Naive thymus-derived CD4-positive, alpha-beta T cell (primary cell): ENCODE results near the gene SMARCAD1. TPM values are rescaled to one million over a fixed set of nuclear protein-coding genes. Genes with fewer than 3 reads are reported as not detected.
"Not testable (repeated sequence)": the region's sequence is repeated elsewhere in the genome, so short reads cannot be mapped to it uniquely, and the experiment has no call there.

ENCODE experiments used
- ATAC-seq: fragments of 150-1000 bp; cut with Tn5 transposase; 2 replicates; pipeline ENCODE4 v1.10.0; 2021; ENCODE audit warnings: mild to moderate bottlenecking, moderate library complexity
- CTCF ChIA-PET: fragments of 350-600 bp; sonication (Branson Sonifier 250); formaldehyde crosslinking; loops from one replicate; lab custom pipeline; 2021; ENCODE audit warnings: antibody characterized with exemption; lab: Charles Lee
- POLR2A ChIA-PET: fragments of 350-600 bp; sonication (Branson Sonifier 250); formaldehyde crosslinking; loops from one replicate; lab custom pipeline; 2021; ENCODE audit warnings: antibody characterized with exemption, inconsistent platforms; lab: Charles Lee
- DNase-seq, 9 donors: peaks; one replicate each; pipeline versions ENCODE4 v3.0.0 to v3.0.0-alpha.2; 2020 to 2022; ENCODE audit warnings: mixed read lengths in 1 of 9
- H3K27ac ChIP-seq: one replicate; pipeline ENCODE4 v1.7.0; 2013; ENCODE audit warnings: mild to moderate bottlenecking, low read depth, low read length, moderate library complexity
- H3K27me3 ChIP-seq, 2 donors: one replicate each; pipeline ENCODE4 v1.7.0; 2013; ENCODE audit warnings: low read length in 2 of 2, mild to moderate bottlenecking in 2 of 2, moderate library complexity in 2 of 2; ENCODE audit not compliant: control insufficient read depth in 2 of 2, insufficient read depth in 2 of 2
- H3K36me3 ChIP-seq, 3 experiments: 1 replicate in 2 of 3; 2 replicates in 1 of 3; pipeline ENCODE4 v1.7.0; 2013; ENCODE audit warnings: low read length in 3 of 3, mild to moderate bottlenecking in 3 of 3, moderate library complexity in 1 of 3; ENCODE audit not compliant: insufficient read depth in 3 of 3, control insufficient read depth in 2 of 3
- H3K4me1 ChIP-seq, 2 donors: one replicate each; pipeline ENCODE4 v1.7.0; 2013; ENCODE audit warnings: low read length in 2 of 2, mild to moderate bottlenecking in 2 of 2, moderate library complexity in 1 of 2; ENCODE audit not compliant: control insufficient read depth in 2 of 2, insufficient read depth in 2 of 2
- H3K4me3 ChIP-seq: 2 replicates; pipeline ENCODE4 v1.7.0; 2013; ENCODE audit warnings: mild to moderate bottlenecking, low read length
- H3K9me3 ChIP-seq, 3 experiments: 1 replicate in 2 of 3; 2 replicates in 1 of 3; pipeline ENCODE4 v1.7.0; 2013; ENCODE audit warnings: low read length in 3 of 3; ENCODE audit not compliant: control insufficient read depth in 2 of 3
- H3K27ac Mint-ChIP-seq, 9 donors: one replicate each; pipeline ENCODE4 v1.8.0; 2020 to 2022; ENCODE audit warnings: mixed read lengths in 9 of 9, mild to moderate bottlenecking in 8 of 9, moderate library complexity in 5 of 9, inconsistent platforms in 2 of 9
- H3K27me3 Mint-ChIP-seq, 5 donors: one replicate each; pipeline ENCODE4 v1.8.0; 2021 to 2022; ENCODE audit warnings: mixed read lengths in 5 of 5, mild to moderate bottlenecking in 1 of 5
- H3K36me3 Mint-ChIP-seq, 5 donors: one replicate each; pipeline ENCODE4 v1.8.0; 2020 to 2022; ENCODE audit warnings: mixed read lengths in 5 of 5, mild to moderate bottlenecking in 3 of 5, inconsistent platforms in 1 of 5
- H3K4me1 Mint-ChIP-seq, 7 donors: one replicate each; pipeline ENCODE4 v1.8.0; 2020 to 2022; ENCODE audit warnings: mixed read lengths in 7 of 7, mild to moderate bottlenecking in 3 of 7, inconsistent platforms in 1 of 7
- H3K4me3 Mint-ChIP-seq, 10 donors: one replicate each; pipeline ENCODE4 v1.8.0; 2020 to 2022; ENCODE audit warnings: mild to moderate bottlenecking in 10 of 10, mixed read lengths in 10 of 10, moderate library complexity in 6 of 10, inconsistent platforms in 2 of 10
- H3K9me3 Mint-ChIP-seq, 11 donors: one replicate each; pipeline ENCODE4 v1.8.0; 2020 to 2022; ENCODE audit warnings: mixed read lengths in 11 of 11, mild to moderate bottlenecking in 4 of 11, inconsistent platforms in 1 of 11, moderate library complexity in 1 of 11
- intact Hi-C, 2 donors: fragments of 100-400 bp; cut with micrococcal nuclease; formaldehyde crosslinking; loops; one replicate each; pipeline ENCODE4 v1.15.1; 2023
- polyA plus RNA-seq, 2 donors: library from polyadenylated mRNA; unstranded; fragments of 300-500 nt; fragmentation: Illumina TruSeq; gene quantifications; one replicate each; pipeline ENCODE4 v1.2.3, GENCODE V29; 2021
- total RNA-seq, 6 experiments: library from RNA in 5 of 6; stranded (reverse) in 5 of 6; gene quantifications; 1 replicate in 5 of 6; 2 replicates in 1 of 6; pipeline ENCODE4 v1.2.3 and lab custom pipeline; 2021 to 2026

The SMARCAD1 gene
- total and polyA plus RNA-seq, 7 experiments from 2014 or later: 12.6 to 34.2 (median 16.8) TPM

GRCh38 chr4:94305466-94306225 lies 98.0 kb downstream of the SMARCAD1 start:
- Mint-ChIP-seq H3K27ac (no peak overlapping the region), H3K36me3 (no peaks in the 10 kb centered on the region), H3K4me1 (no peaks in the 10 kb centered on the region), H3K9me3 (peaks cover 0 to 4% (median 0%) of the 10 kb centered on the region in 11 donors), H3K4me3 (no peak overlapping the region), H3K27me3 (no peaks in the 10 kb centered on the region)
- no peaks in the 10 kb centered on the region for H3K4me1 ChIP-seq
- POLR2A ChIA-PET: no interaction called here
- no peaks in the 10 kb centered on the region for H3K36me3 ChIP-seq
- no peak overlapping the region for H3K27ac ChIP-seq
- CTCF ChIA-PET: interaction anchor here (1.3 kb wide), 1 partner anchor 293 kb away, joined by 3 read pairs; no protein-coding TSS in a partner anchor
- no peaks in the 10 kb centered on the region for H3K9me3 ChIP-seq
- no peaks in the 10 kb centered on the region for H3K27me3 ChIP-seq
- intact Hi-C loops: no loop called here
- no peak for ATAC-seq
- no peak overlapping the region for H3K4me3 ChIP-seq
- no peak for DNase-seq

GRCh38 chr4:94306713-94307112 lies 99.0 kb downstream of the SMARCAD1 start:
- Histone ChIP-seq H3K27ac (no peak overlapping the region), H3K4me1 (no peaks in the 10 kb centered on the region), H3K4me3 (no peak overlapping the region), H3K27me3 (no peaks in the 10 kb centered on the region), H3K9me3 (no peaks in the 10 kb centered on the region), H3K36me3 (no peaks in the 10 kb centered on the region)
- ChIA-PET CTCF (interaction anchor here (0.8 kb wide), 1 partner anchor 289 kb away, joined by 3 read pairs; no protein-coding TSS in a partner anchor), POLR2A (interaction anchor here (0.6 kb wide), 1 partner anchor 27 kb away, joined by 4 read pairs; no protein-coding TSS in a partner anchor)
- no peak for DNase-seq
- H3K27ac Mint-ChIP-seq: no peak overlapping the region
- H3K9me3 Mint-ChIP-seq: peaks cover 0 to 10% (median 0%) of the 10 kb centered on the region in 11 donors
- H3K4me1 Mint-ChIP-seq: no peaks in the 10 kb centered on the region
- H3K27me3 Mint-ChIP-seq: peaks cover 0 to under 1% (median 0%) of the 10 kb centered on the region in 5 donors
- intact Hi-C loops: no loop called here
- ATAC-seq: no peak
- H3K4me3 Mint-ChIP-seq: no peak overlapping the region
- H3K36me3 Mint-ChIP-seq: no peaks in the 10 kb centered on the region

GRCh38 chr4:94307231-94307871 lies 99.7 kb downstream of the SMARCAD1 start:
- Histone ChIP-seq H3K27ac (no peak overlapping the region), H3K4me3 (no peak overlapping the region), H3K36me3 (no peaks in the 10 kb centered on the region), H3K27me3 (no peaks in the 10 kb centered on the region), H3K9me3 (no peaks in the 10 kb centered on the region), H3K4me1 (no peaks in the 10 kb centered on the region)
- Mint-ChIP-seq H3K27ac (no peak overlapping the region), H3K4me1 (no peaks in the 10 kb centered on the region), H3K27me3 (peaks cover 0 to 3% (median 0%) of the 10 kb centered on the region in 5 donors), H3K9me3 (peaks cover 0 to 14% (median 2%) of the 10 kb centered on the region in 11 donors), H3K4me3 (no peak overlapping the region), H3K36me3 (no peaks in the 10 kb centered on the region)
- intact Hi-C loops: no loop called here
- ChIA-PET CTCF (no interaction called here), POLR2A (interaction anchor here (0.6 kb wide), 1 partner anchor 26 kb away, joined by 4 read pairs; no protein-coding TSS in a partner anchor)
- ATAC-seq (no peak), DNase-seq (no peak)

GRCh38 chr4:94319927-94320326 lies 112.3 kb downstream of the SMARCAD1 start:
- CTCF ChIA-PET, DNase-seq, H3K36me3 ChIP-seq, ATAC-seq, H3K4me1 ChIP-seq, H3K36me3 Mint-ChIP-seq, POLR2A ChIA-PET, H3K27me3 ChIP-seq, H3K4me3 Mint-ChIP-seq, intact Hi-C loops, H3K27ac ChIP-seq, H3K4me3 ChIP-seq, H3K9me3 ChIP-seq, H3K4me1 Mint-ChIP-seq, H3K27ac Mint-ChIP-seq: not testable (repeated sequence)
- Mint-ChIP-seq H3K27me3 (peaks cover 0 to 21% (median 0%) of the 10 kb centered on the region in 5 donors), H3K9me3 (peaks cover 0 to 47% (median 14%) of the 10 kb centered on the region in 11 donors)

GRCh38 chr4:94325835-94326234 lies 118.2 kb downstream of the SMARCAD1 start:
- Histone ChIP-seq H3K4me3 (no peak overlapping the region), H3K9me3 (peaks cover 0 to 20% (median 3%) of the 10 kb centered on the region in 3 experiments), H3K4me1 (no peaks in the 10 kb centered on the region), H3K27ac (no peak overlapping the region), H3K36me3 (no peaks in the 10 kb centered on the region), H3K27me3 (no peaks in the 10 kb centered on the region)
- peaks cover 2 to 8% (median 4%) of the 10 kb centered on the region in 5 donors for H3K36me3 Mint-ChIP-seq
- peaks cover 4 to 62% (median 19%) of the 10 kb centered on the region in 11 donors for H3K9me3 Mint-ChIP-seq
- ATAC-seq (no peak), DNase-seq (no peak)
- intact Hi-C loops: no loop called here
- no peak overlapping the region for H3K27ac Mint-ChIP-seq
- H3K4me3 Mint-ChIP-seq: no peak overlapping the region
- CTCF ChIA-PET: interaction anchor here (0.9 kb wide), 1 partner anchor 9 kb away, joined by 3 read pairs; no protein-coding TSS in a partner anchor
- H3K4me1 Mint-ChIP-seq: peaks cover 0 to 1% (median 0%) of the 10 kb centered on the region in 7 donors
- peaks cover 0 to 31% (median 4%) of the 10 kb centered on the region in 5 donors for H3K27me3 Mint-ChIP-seq
- POLR2A ChIA-PET: no interaction called here

GRCh38 chr4:94329933-94330332 lies 122.3 kb downstream of the SMARCAD1 start:
- ChIA-PET POLR2A (no interaction called here), CTCF (no interaction called here)
- Mint-ChIP-seq H3K4me3 (no peak overlapping the region), H3K27ac (no peak overlapping the region), H3K36me3 (peaks cover 0 to 5% (median 4%) of the 10 kb centered on the region in 5 donors), H3K4me1 (no peaks in the 10 kb centered on the region), H3K9me3 (peaks cover 4 to 32% (median 13%) of the 10 kb centered on the region in 11 donors), H3K27me3 (peaks cover 0 to 10% (median 5%) of the 10 kb centered on the region in 5 donors)
- DNase-seq (no peak), ATAC-seq (no peak)
- H3K27me3 ChIP-seq: no peaks in the 10 kb centered on the region
- H3K36me3 ChIP-seq: no peaks in the 10 kb centered on the region
- peaks cover 0 to 20% (median 3%) of the 10 kb centered on the region in 3 experiments for H3K9me3 ChIP-seq
- no peak overlapping the region for H3K4me3 ChIP-seq
- H3K27ac ChIP-seq: no peak overlapping the region
- H3K4me1 ChIP-seq: no peaks in the 10 kb centered on the region
- intact Hi-C loops: no loop called here
